Left cardiac atrium (tissue), 4 donors: ENCODE data around the gene EFCAB6. TPM values are rescaled to one million over a fixed set of nuclear protein-coding genes. Genes with fewer than 3 reads are reported as not detected.

Experiments
- ATAC-seq, 2 donors: fragments of 200-7000 bp; cut with Tn5 transposase; one replicate each; pipeline ENCODE4 v1.9.1; 2020; ENCODE audit warnings: mild to moderate bottlenecking in 2 of 2, moderate library complexity in 2 of 2
- DNase-seq: peaks from one replicate; pipeline ENCODE4 v3.0.0-alpha.2; 2020
- intact Hi-C, 2 donors: fragments of 100-400 bp; cut with DNase I; formaldehyde crosslinking; loops; one replicate each; pipeline versions ENCODE4 v1.14.1 to v1.15.1; 2022 to 2023
- total RNA-seq, 2 donors: library from RNA; stranded (reverse); fragmentation: NEBNext Ultra II Directional; extraction: Animal tissue kit (Norgen Biotek cat#: 25700); gene quantifications; one replicate each; pipeline ENCODE4 v1.2.1, GENCODE V29; 2021
- donor health status: DM: no; HTN: yes; CAD: no.
- donor health status: DM: no; HTN: yes; CAD: no; lungs with severe emphysema.
- donor health status: DM: yes; HTN: yes; CAD: no.
- donor health status: Dilated cardiomyopathy.

EFCAB6 gene
- total RNA-seq, 2 donors from 2014 or later, result 1.7 to 1.8 TPM

GRCh38 chr22:43531651-43532050, 280.5 kb downstream of the EFCAB6 start:
- DNase-seq, result no peak
- intact Hi-C loops, result no loop called here
- ATAC-seq, result no peak

DNA sequence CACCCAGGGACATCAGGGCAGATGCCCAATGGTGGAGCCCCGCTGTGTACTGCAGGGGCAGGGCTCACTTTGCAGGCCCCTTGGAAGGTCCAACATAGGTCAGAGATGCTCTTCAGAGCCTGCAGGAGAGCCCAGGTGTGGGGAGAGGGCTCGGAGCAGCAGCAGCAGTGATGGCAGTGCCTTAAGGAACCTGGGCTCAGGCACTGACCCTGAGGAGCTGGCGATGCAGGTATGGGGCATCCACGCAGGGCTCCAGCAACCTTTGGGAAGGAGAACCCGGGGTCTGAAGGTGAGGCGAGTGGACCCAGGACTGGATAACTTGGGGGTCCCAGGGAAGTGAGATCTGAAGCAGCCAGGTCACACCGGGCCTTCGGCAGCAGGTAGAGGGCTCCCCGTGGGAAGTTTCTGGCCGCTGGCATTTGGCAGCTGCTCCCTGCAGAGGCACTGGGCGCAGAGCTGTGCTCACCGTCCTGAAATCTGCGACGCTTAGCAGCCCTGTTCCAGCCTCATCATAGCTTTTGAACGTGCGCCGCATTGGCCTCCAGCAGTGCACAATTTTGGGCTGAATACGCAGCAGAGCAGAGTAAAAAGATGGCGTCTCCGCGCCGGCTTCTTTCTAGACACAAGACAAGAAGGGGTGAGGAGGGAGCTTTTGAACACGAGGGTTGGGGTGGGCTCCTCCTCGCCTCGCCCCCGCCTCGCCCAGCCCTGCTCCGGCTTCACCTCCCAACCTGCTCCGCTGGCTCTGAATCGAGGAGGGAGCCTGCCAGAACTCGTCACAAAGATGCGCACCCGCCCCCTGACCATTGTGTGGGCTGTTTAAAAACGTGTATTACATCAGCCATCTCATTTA, 281.5 kb downstream of the EFCAB6 start:
- ATAC-seq (no peak), DNase-seq (no peak)
- intact Hi-C loops, result no loop called here

- no peak for ATAC-seq
Measured at GRCh38 chr22:43529934-43530333, 282.2 kb downstream of the EFCAB6 start.

DNA sequence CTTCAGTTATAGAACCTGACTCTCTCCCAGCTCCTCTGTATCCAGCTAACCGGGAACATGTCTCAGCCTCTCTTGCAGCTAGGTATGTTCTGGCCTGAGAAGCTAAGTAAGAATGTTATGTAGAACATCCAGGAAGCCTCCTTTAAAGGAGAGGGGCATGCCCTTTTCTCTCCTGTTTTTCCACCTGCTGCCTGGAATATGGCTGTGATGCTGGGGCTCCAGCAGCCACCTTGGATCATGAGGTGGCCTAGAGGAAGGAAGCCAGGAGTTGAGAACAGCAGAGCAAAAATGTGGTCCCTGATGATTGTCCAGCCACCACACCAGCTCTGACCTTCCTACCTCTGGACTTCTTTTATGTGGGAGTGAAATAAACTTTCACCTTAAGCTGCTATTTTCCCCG, 282.6 kb downstream of the EFCAB6 start:
- ATAC-seq (no peak), DNase-seq (no peak)
- intact Hi-C loops, result no loop called here

More at GRCh38 chr22:43529934-43530333, 282.2 kb downstream of the EFCAB6 start:
- intact Hi-C loops, result no loop called here
- no peak for DNase-seq

- no peak for ATAC-seq
- DNase-seq, result no peak
- intact Hi-C loops, result no loop called here
Measured at GRCh38 chr22:43528601-43529360, 283.3 kb downstream of the EFCAB6 start.

DNA sequence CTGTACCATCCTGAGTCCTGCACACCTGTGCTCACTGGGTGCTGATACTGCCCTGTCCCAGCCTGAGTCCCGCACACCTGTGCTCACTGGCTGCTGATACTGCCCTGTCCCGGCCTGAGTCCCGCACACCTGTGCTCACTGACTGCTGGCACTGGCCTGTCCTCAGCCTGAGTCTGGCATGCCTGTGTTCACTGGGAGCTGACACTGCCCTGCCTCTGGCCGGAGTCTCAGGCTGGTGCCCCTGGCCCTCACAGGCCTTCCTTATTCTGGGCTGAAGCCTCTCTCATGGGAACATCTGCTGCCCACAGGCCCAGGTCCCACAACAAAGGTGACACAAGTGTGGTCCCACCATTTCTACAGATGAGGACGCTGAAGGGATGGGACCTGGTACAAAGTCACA, 285.2 kb downstream of the EFCAB6 start:
- intact Hi-C loops, result no loop called here
- ATAC-seq (no peak), DNase-seq (no peak)

DNA sequence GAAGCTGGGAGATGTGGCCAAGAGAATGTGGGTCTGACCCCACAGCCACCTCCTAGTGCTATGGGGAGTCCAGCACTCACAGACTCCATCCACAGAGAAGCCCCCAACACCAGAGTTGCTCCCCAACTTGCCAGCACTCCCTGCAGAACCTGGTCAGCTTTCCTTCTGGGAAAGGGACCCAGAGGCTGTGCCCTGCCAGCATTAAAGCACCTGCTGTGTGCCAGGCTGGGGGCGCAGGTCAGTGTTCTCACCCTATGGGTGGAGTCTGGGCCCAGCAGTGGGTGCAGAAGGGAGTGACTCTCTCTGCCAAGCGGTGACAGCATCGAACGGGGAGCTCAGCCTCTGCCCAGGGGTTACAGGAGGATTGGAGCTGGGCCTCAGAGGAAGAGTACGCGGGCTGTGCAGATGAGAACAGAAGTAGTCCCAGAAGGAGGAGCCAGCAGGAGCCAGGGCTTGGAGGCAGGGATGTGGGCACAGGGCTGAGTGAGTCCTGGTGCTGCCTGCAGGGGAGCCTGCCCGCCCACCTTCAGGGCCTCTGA, 285.9 kb downstream of the EFCAB6 start:
- intact Hi-C loops, result no loop called here
- ATAC-seq, result no peak
- DNase-seq, result no peak

DNA sequence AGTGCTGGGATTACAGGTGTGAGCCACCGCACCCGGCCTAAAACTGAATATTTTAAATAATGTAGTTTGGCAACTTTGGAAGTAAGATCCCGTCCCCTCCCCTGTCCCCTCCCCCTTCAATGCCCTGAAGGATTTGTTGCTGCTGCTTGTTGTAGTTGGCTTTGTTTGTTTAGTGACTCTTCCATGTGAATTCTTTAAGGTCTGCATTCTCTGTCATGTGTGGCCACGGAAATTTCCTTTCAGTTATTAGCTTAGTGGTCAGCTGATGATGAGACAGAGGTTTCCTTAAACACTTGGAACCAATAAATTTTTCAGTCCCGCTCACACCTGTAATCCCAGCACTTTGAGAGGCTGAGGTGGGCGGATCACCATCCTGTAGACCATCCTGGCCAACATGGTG, 290.4 kb downstream of the EFCAB6 start:
- intact Hi-C loops, result no loop called here
- no peak for DNase-seq
- no peak for ATAC-seq

GRCh38 chr22:43520632-43521039, 291.5 kb downstream of the EFCAB6 start:
- ATAC-seq (no peak), DNase-seq (no peak)
- intact Hi-C loops, result no loop called here

- ATAC-seq (no peak), DNase-seq (no peak)
- intact Hi-C loops, result no loop called here
Measured at GRCh38 chr22:43516996-43517635, 295.0 kb downstream of the EFCAB6 start.

DNA sequence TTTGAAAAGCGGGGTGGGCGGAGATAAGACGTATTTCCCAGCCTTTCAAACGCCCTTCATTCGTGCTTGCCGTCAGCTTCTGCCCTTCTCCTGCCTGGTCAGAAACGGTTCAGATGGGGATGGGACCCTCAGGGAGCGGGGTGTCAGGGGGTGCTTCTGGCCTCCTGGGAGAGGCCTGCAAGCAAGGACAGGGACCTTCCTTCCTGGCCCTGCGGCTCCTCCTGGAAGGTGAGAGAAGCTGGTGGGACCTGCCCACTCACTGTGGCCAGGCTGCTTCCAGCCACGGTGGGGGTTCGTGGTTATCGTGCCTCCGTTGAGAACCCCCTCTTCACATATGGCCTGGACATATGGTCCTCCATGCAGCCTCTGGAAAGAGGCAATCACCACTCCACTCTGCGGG, 295.7 kb downstream of the EFCAB6 start:
- ATAC-seq, result no peak
- intact Hi-C loops, result no loop called here
- DNase-seq, result no peak

DNA sequence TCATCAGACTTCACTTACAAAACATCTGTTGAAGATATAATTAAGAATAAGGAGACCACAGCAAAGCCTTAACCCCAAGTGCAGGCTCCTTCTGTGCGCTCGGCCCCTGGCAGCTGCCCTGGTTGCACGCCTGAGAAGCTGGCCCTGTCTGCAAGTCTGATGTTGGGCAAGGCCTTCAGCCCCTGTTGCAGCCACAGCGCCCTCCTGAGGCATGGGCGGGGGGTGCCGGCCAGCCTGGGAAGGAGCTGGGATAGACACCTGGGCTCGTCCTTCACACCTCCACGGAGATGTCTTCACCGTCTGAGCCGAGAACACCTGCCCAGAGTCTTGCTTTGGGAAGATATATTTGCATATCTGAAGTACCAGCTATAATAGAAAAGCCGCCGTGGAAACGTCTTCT, 296.2 kb downstream of the EFCAB6 start:
- intact Hi-C loops, result no loop called here
- ATAC-seq (no peak), DNase-seq (no peak)

DNA sequence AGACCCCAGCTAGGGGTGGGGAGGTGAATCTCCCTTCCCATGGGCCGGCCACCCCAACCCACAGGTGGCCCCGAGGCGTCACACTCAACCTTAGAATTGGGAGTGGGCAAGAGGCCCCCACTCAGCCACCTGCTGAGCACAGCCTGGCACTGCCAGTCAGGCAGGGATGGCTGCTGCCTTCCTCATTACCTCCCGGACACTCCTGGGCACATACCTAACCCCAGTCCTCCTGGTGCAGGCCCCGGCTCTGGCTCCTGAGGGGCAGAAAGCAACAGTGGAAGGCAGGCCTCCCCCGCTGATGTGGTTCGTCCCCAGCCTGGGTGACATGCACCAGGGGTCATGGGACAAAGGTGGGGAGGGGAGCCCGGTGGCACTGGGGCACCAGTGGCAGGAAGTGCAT, 296.7 kb downstream of the EFCAB6 start:
- ATAC-seq (no peak), DNase-seq (no peak)
- intact Hi-C loops, result no loop called here

- DNase-seq, result no peak
- no peak for ATAC-seq
- intact Hi-C loops, result no loop called here
Measured at GRCh38 chr22:43514476-43515157, 297.5 kb downstream of the EFCAB6 start.

DNA sequence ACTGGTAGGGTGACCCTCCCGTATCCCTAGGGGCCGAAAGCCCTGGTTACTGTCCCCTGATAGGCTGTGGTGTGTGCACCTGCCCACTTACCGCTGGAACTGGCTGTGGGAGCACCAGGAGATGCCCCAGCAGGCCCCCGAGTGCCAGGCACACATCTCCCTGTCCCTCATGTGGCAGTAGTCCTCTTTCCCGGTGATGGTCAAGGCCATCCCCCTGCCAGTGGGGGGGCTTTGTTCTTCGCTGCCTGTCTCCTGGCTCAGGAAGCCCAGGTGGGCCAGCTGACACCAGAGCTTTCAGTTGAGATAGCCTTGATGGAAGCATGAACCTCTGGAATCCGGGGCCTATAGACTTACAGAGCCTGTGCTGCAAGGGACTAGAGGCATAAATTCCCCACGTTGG, 299.8 kb downstream of the EFCAB6 start:
- intact Hi-C loops, result no loop called here
- DNase-seq (no peak), ATAC-seq (no peak)

GRCh38 chr22:43511276-43511910, 300.7 kb downstream of the EFCAB6 start:
- DNase-seq (no peak), ATAC-seq (no peak)
- intact Hi-C loops, result no loop called here

DNA sequence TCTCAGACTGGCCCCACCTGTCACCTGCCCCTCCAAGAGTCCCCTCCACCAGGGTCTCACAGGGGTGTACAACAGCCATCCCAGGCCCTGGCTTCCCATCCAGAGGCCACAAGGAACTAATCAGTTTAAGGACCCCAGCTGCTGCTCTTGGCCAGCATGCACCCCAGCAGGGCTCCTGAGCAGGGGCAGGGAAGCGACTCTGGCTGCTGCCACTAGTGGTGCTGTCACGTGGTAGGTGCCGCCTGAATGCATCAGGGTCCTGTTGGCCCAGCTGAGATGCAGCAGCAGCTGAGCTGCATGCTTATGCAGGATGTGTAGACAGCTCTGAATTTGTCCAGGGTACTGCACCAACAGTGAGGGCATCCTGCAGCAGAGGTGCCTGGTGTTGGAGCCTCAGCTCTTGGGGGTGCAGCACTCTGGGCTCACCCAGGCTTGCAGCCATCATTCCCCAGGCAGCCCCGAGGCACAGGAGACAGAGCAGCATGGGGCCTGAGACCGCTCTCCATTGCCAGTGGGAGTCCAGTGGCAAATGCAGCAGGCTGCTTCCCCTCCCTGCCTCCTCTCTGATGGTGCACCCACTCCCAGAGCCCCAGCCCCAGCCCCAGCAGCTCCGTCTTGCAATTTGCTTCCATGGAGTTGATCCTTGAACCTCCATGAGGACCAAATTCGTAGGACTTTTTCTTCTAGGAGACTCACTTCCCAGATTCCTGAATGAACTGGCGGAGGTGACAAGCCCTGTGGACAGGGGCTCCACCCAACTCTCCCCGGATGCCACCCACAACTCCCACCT, 301.6 kb downstream of the EFCAB6 start:
- intact Hi-C loops, result no loop called here
- DNase-seq (no peak), ATAC-seq (no peak)

DNA sequence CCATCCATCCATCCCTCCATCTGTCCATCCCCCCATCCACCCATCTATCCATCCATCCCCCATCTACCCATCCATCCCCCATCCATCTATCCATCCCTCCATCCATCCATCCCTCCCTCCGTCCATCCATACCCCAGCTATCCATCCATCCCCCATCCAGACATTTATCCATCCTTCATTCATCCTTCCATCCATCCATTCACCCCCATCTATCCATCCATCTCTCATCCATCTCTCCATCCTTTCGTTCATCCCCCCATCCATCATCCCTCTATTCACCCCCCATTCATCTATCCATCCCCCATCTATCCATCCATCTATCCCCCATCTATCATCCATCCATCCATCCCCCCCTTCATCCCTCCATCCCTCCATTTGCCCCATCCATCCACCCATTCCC, 302.8 kb downstream of the EFCAB6 start:
- intact Hi-C loops, result no loop called here
- no peak for DNase-seq
- ATAC-seq, result no peak
